NCI-H128 (cell line): ENCODE data around the gene BCL2A1.
"Not testable (repeated sequence)": the region's sequence is repeated elsewhere in the genome, so short reads cannot be mapped to it uniquely, and the experiment has no call there.

ENCODE experiments used
- DNase-seq: peaks from one replicate; lab custom pipeline; 2025; ENCODE audit not compliant: unreplicated experiment; lab: John Stamatoyannopoulos, UW

BCL2A1 gene

DNA sequence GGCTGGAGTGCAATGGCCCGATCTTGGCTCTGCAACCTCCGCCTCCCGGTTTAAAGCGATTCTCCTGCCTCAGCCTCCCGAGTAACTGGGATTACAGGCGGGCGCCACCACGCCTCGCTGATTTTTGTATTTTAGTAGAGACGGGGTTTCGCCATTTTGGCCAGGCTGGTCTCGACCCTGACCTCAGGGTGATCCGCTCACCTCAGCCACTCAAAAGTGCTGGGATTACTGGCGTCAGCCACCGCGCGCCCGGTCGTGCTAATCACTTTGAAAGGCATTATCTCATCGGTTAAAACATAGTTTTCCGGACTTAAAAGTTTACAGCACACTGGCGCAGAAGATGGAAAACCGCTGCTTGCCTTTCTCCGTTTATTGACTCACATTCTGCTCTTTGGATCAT, 46.6 kb downstream of the BCL2A1 start:
- no peak for DNase-seq

DNA sequence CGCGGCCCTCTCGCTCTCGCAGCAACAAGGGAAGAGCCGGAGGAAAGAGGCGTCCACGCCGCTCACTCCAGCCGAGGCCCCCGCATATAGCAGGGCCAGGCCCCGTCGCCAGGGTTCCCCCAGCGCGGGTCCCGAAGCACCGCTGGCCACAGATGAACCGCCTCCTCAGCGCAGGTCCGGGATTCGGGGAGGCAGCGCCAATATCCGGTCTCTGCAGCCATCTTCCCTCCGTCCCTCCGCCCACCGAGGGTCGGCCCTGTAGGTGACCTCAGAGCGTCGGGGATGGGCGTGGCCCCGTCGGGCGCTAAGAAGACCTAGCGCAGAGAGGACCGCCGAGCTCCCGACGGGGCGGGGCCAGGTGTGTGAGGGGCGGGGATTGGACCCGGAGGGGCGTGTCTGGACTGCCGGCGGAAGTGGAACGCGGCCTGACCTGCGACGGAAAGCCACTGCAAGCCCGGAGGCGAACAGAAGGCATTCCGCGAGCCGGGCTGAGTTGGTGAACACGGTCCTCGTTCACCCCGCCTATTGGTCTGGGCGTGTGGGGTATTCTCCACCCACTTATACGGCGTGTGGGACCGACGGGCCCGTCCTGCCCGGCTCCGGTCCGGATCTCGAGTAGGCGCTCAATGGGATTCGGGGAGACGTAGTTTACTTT, 47.4 kb downstream of the BCL2A1 start:
- DNase-seq, result peak; percentile 86

DNA sequence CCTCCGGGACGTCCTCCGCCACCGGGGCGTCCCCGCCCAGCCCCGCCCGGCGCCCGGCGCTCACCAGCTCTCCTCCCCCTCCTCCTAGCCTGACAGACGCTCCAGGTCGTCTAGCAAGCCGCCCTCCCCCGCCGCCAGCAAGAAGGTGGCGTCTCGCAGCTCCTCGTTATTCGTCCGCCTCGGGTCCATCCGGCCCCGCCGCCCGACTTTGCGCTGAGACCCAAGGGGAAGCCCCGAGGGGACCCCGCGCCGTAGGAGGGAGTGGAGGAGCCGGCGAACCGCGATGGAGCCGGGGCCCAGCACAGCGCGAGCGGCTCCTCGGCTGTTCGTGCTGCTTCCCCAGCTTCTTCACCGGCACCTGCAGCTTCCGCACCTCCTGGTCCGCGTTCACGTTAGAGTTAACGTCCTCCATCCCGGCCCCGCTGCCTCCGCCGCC, 47.9 kb downstream of the BCL2A1 start:
- DNase-seq, result peak; percentile 11

DNA sequence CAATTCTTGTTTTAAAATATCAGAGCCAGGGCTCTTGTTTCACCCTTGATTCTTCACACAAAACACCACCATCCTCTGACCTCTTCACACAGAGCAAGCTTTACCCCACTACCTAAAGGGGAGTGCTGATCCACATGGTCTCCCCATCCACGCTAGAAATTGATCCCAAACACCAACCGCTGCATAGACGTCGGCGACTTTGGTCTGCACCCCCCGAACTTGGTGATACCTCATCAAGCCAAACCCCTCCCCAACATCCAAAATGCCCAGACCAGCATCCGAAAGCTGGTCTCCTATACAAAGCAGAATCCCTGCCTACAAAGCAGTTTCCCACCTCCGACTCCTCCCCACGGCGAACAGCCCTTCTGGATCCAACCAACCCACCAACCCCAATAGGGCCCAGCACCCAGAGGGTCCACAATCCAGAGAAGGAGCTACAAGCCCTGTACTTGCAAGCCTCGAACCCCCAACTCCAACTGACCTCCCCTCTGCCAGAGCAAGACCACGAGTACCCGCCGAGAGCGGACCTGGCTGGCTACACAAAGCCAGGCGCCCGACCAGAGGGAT, 48.4 kb downstream of the BCL2A1 start:
- DNase-seq, result no peak

DNA sequence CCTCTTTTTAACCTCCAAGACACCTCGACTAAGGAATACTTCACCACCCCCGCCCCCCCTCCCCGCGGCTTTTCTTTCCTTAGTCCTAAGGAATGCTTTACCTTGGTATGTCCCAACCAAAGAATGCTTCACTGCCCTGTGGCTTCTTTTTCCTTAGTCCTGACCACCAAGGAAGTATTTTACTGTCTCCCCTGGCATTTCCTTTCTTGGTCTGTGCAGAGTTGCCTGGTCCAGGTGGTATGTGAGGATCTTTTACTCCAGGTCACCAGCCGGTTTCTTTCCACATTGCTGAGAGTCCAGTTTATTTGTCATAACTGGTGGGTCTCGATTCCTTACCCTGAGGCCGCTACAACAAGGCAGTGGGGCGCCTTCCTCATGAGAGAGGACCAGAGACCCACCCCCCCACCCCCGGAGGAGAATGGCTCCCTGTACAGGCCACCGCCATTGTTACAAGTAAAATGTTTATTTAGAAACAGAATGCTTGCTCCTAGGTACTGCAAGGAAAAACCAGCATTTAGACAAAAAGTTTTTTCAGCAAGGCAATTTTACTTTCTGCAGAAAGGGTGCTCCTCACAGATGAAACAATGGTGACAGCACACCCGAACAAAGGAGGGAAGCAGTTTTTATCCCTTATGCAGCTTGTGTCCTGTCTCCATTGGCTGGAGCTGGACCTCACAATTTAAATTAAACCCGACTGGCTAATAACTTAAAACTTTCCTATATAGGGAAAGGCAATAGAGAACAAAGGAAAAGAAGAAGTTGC, 51.1 kb downstream of the BCL2A1 start:
- DNase-seq, result no peak

DNA sequence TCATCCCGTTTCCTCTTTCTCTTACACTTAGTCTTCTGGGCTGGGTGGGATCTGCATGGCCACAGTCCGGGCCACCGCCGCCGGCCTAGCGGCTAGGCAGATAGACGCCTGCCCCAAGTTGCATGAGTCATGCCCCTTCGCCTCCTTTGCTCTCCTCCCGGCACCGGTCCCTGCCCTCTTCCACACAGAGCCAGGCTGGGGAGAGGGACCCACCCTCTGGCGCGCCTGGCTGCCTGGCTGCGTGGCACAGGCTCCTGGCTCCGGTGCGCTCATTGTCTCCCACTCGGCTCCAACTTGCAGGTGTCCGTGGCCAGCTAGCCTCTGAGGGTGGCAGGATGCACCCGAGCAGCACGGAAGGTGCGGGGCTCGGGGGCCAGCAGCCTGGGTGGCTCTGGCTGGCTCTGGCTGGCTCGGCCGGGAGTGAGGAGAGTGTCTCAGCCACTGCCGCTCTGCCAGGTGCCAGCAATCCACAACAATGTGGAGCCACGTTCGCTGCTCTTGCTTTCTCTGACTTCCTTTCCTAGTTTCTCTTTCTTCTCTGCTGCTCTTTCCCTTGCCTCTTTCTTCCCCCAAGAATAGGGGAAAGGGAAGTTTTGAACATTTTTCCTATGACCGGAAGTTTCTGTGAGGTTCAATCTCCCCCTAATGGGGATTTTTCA, 51.8 kb downstream of the BCL2A1 start:
- DNase-seq, result no peak

DNA sequence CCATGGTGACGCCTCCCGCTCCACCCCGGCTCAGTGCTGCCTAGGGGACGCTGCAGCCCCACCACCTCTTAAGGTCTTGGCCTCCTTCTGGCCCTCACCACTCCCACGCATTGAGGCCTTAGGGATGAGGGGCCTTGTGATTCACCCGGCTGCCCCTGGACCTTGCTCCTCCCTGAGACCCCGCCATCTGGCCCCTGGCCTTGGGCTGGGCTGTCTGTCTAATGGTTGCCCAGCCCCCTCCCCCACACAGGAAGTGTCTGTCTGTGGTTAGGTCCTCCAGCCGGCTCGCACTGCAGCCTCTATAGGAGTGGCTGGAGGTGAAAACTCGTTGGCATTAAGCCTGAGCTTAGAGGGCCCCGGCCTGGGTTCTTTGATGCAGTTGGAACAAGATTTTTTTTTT, 52.7 kb downstream of the BCL2A1 start:
- no peak for DNase-seq

DNA sequence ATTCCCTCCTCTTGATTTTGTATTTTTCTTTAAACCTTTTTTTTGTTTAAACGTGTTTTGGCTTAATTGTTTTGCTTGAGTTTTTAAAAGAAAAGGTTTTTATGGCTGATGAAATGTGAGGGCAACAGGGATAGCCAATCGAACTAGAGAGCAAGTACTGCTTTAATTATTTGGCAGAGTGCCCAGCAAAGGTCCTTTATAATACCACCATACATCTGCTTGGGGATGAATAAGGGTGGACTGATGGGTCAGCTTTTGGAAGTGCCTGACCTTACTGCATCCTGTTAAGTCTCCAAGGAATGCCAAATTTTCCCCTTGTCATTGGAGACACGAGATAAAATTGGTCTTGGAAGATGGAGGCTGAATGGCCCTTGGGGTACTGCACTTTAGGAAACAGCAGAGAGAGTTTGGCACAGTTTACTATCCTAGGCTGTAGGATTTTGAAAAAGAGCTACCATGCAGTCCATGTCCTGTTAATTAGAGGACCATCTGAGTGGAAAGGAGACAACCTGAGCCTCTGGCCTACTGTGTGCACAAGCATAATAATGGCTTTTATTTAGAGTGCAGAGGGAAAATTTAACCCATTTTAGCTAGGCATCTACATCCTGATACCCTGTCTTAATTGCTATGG, 54.4 kb downstream of the BCL2A1 start:
- DNase-seq, result no peak

DNA sequence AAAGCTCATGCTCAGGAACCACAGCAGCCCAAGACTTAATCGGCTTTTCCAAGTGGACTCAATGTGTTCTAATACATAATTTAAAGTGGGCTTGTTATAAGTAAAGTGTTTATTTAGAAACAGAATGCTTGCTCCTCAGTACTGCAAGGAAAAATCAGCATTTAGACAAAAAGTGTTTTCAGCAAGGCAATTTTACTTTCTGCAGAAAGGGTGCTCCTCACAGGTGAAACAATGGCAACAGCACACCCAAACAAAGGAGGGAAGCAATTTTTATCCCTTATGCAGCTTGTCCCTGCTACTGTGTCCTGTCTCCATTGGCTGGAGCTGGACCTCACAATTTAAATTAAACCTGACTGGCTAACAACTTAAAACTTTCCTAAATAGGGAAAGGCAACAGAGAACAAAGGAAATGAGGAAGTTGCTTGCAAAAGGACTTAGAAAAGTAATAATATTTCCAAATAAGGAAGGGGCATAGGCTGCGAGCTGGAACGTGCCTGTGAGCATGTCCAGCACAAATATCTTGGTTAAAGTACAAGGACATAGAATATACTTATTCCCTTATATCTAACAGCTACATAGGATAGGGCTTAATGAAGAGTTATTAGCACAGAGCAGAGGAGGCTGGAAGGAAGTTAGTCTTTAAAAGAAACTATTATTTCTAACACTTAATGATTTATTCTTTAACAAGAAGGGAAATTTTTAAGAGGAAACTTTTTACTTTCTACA, 55.1 kb downstream of the BCL2A1 start:
- DNase-seq, result not testable (repeated sequence)

DNA sequence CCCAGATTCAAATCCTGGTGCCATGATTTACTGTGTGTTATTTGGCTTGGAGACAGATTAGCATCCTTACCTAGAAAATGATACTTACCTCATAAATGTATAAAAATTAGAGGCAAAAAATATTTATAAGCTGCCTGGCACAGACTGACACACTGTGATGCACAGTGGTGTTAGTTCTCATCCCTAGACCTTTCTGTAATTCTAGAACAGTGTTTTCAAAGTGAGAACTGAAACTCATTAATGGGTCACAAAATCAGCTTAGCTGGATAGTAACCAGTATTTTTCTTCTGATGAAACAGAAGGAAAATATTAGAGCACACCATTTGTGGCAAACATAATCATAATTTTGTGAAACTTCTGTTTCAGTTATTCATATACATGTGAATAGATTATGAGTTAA, 56.3 kb downstream of the BCL2A1 start:
- no peak for DNase-seq
